Activated CD4-positive, alpha-beta memory T cell treated with anti-CD3 and anti-CD28 coated beads, Interleukin-2, amount 10 ng/mL, durations not matched to agents 7 days and 5 days (primary cell): ENCODE measurements around the gene DIS3L2. TPM values are rescaled to one million over a fixed set of nuclear protein-coding genes. Genes with fewer than 3 reads are reported as not detected.

Experiments
- CTCF ChIA-PET: fragments of 350-600 bp; sonication (Branson Sonifier 250); formaldehyde crosslinking; loops from one replicate; lab custom pipeline; 2021; ENCODE audit warnings: antibody characterized with exemption, inconsistent platforms; lab: Charles Lee
- POLR2A ChIA-PET: fragments of 350-600 bp; sonication (Branson Sonifier 250); formaldehyde crosslinking; loops from one replicate; lab custom pipeline; 2021; ENCODE audit warnings: antibody characterized with exemption; lab: Charles Lee
- DNase-seq: peaks from one replicate; pipeline ENCODE4 v3.0.0-alpha.2; 2020
- H3K27ac Mint-ChIP-seq: one replicate; pipeline ENCODE4 v1.8.0; 2021; ENCODE audit warnings: mild to moderate bottlenecking, mixed read lengths
- H3K27me3 Mint-ChIP-seq: one replicate; pipeline ENCODE4 v1.8.0; 2021; ENCODE audit warnings: mixed read lengths
- H3K36me3 Mint-ChIP-seq: one replicate; pipeline ENCODE4 v1.8.0; 2021; ENCODE audit warnings: low read depth, mixed read lengths
- H3K4me1 Mint-ChIP-seq: one replicate; pipeline ENCODE4 v1.8.0; 2021; ENCODE audit warnings: mixed read lengths
- H3K4me3 Mint-ChIP-seq: one replicate; pipeline ENCODE4 v1.8.0; 2021; ENCODE audit warnings: mild to moderate bottlenecking, mixed read lengths
- H3K9me3 Mint-ChIP-seq: one replicate; pipeline ENCODE4 v1.8.0; 2021; ENCODE audit warnings: mixed read lengths
- total RNA-seq, 2 experiments: library from RNA; stranded (reverse); gene quantifications; one replicate each; pipeline ENCODE4 v1.2.3, GENCODE V29; 2021

Gene DIS3L2
- total RNA-seq, 2 experiments from 2014 or later = 25.8 to 30.6 TPM

DNA sequence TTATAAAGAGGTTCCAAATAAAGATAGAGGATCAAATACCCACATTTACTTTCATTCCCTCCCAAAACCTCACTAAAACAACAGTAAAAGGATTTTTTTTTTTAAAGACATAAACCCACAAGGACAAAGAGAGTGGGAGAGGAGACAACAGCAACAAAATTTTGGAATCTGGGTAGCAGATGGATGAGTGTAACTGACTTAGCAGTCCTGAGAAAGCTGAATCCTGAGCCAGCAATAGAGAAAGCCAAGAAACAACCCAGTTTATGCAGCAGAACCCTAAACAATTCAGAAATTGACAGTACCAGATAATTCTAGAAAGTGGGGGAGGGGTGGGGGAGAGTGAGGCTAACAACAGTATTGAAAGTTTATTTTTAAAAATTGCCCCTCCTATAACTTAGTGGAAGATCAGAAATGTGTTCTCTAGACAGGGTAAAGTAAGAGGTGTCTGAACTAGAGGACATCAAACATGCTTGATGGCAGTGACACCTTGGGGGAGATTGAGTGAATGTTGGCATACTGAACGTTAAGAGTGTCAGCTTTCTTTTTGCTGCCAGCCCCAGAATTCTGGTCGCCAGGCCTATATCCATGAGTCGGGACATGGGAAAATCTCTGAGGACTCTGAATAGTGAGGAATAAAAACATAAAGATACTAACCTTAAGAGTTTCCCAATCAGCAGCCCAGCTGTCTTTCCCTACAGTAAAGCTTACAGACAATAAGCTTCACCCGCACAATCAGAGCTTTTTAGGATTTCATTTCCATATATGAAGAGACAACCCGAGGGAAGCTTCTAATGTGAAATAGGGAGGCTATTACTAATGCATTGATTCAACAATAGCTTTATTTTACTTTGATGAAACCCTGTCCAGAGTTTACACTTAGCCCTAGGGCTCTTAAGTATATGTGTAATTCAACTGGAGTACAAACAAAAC is 289.0 kb downstream of the DIS3L2 start:
- no peak for DNase-seq
- CTCF ChIA-PET = interaction anchor here (1.2 kb wide), 1 partner anchor 42 kb away, joined by 3 read pairs; no protein-coding TSS in a partner anchor
- Mint-ChIP-seq H3K9me3 (no peaks in the 10 kb centered on the region), H3K4me1 (no peaks in the 10 kb centered on the region), H3K36me3 (peaks cover 2% of the 10 kb centered on the region), H3K27me3 (no peaks in the 10 kb centered on the region), H3K27ac (no peak overlapping the region), H3K4me3 (no peak overlapping the region)
- POLR2A ChIA-PET = no interaction called here

- CTCF ChIA-PET = no interaction called here
- Mint-ChIP-seq H3K9me3 (no peaks in the 10 kb centered on the region), H3K27ac (no peak overlapping the region), H3K4me3 (no peak overlapping the region), H3K27me3 (no peaks in the 10 kb centered on the region), H3K4me1 (no peaks in the 10 kb centered on the region), H3K36me3 (peaks cover 2% of the 10 kb centered on the region)
- POLR2A ChIA-PET = interaction anchor here (1.1 kb wide), 1 partner anchor 10 kb away, joined by 3 read pairs; no protein-coding TSS in a partner anchor
- no peak for DNase-seq
Measured at GRCh38 chr2:232255033-232255432, 293.5 kb downstream of the DIS3L2 start.

DNA sequence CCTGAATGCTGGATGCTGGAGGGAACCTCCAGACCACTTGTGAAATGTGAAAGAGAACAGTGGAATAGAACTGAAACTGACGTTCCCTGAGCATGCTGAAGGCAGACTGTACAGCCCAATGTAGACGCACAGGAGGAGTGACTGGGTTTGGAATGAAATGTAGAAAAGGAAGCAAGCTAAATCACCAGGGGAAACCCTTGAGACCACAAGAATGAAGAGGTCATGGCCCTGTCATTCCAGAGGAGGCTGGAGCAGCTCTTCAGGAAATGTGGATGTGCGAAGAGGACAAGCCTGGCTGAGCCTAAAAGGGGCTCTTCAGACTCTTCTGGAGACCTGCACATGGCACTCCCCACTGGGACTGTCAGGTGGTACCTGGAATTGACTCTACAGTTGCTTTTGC is 298.6 kb downstream of the DIS3L2 start:
- ChIA-PET CTCF (no interaction called here), POLR2A (no interaction called here)
- DNase-seq = no peak
- H3K27me3 Mint-ChIP-seq = no peaks in the 10 kb centered on the region
- no peaks in the 10 kb centered on the region for H3K4me1 Mint-ChIP-seq
- H3K9me3 Mint-ChIP-seq = no peaks in the 10 kb centered on the region
- H3K36me3 Mint-ChIP-seq = no peaks in the 10 kb centered on the region
- no peak overlapping the region for H3K4me3 Mint-ChIP-seq
- no peak overlapping the region for H3K27ac Mint-ChIP-seq

DNA sequence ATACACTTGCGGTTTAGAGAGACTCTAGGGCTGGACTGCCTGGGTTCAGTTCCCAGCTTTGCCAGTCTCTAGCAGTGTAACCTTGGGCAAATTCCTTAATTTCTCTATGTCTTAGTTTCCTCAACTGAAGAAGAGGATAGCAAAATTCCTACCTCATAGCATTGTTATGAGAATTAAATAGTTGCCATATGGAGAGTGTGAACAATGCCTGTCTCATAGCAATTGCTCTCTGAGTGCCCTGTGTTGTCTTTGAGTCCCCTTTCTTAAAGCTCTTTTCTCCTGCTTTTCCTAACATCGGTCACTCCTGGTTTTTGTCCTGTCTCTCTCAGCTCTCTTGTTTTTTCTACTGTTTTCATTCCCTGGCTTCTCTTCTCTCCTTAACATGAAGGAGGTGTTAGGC is 300.3 kb downstream of the DIS3L2 start:
- CTCF ChIA-PET = no interaction called here
- POLR2A ChIA-PET = no interaction called here
- Mint-ChIP-seq H3K36me3 (no peaks in the 10 kb centered on the region), H3K27ac (no peak overlapping the region), H3K4me1 (no peaks in the 10 kb centered on the region), H3K9me3 (no peaks in the 10 kb centered on the region), H3K27me3 (no peaks in the 10 kb centered on the region), H3K4me3 (no peak overlapping the region)
- no peak for DNase-seq

DNA sequence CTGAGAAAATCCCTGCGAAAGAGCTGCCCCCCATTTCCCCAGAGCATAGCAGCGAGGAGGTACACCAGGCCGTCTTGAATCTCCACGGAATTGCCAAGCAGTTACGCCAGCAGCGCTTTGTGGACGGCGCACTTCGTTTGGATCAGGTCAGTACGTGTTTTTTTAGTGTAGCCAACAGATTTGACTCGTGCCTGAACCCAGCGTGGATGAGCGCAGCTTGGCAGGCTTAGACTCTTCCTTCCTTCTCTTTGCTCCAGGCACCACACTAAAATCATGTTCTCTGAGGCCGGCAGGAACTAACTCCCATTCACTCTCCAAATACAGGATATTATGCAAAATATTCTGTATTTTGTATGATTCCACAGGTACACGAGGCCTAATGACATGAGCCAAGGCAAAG is 301.8 kb downstream of the DIS3L2 start:
- H3K27me3 Mint-ChIP-seq = no peaks in the 10 kb centered on the region
- ChIA-PET CTCF (interaction anchor here (1.0 kb wide), 1 partner anchor 29 kb away, joined by 4 read pairs; no protein-coding TSS in a partner anchor), POLR2A (no interaction called here)
- H3K4me3 Mint-ChIP-seq = no peak overlapping the region
- H3K36me3 Mint-ChIP-seq = no peaks in the 10 kb centered on the region
- no peaks in the 10 kb centered on the region for H3K4me1 Mint-ChIP-seq
- no peak overlapping the region for H3K27ac Mint-ChIP-seq
- no peak for DNase-seq
- no peaks in the 10 kb centered on the region for H3K9me3 Mint-ChIP-seq

GRCh38 chr2:232264081-232264480 is 302.6 kb downstream of the DIS3L2 start:
- no peaks in the 10 kb centered on the region for H3K27me3 Mint-ChIP-seq
- CTCF ChIA-PET = interaction anchor here (1.0 kb wide), 1 partner anchor 28 kb away, joined by 4 read pairs; no protein-coding TSS in a partner anchor

GRCh38 chr2:232265329-232265728 is 303.8 kb downstream of the DIS3L2 start:
- H3K27ac Mint-ChIP-seq = no peak overlapping the region
- no peaks in the 10 kb centered on the region for H3K27me3 Mint-ChIP-seq
- no peaks in the 10 kb centered on the region for H3K9me3 Mint-ChIP-seq
- no peak for DNase-seq
- ChIA-PET POLR2A (no interaction called here), CTCF (no interaction called here)
- no peak overlapping the region for H3K4me3 Mint-ChIP-seq
- no peaks in the 10 kb centered on the region for H3K4me1 Mint-ChIP-seq
- H3K36me3 Mint-ChIP-seq = no peaks in the 10 kb centered on the region

More at GRCh38 chr2:232264081-232264480, 302.6 kb downstream of the DIS3L2 start:
- no peak for DNase-seq
- Mint-ChIP-seq H3K27ac (no peak overlapping the region), H3K4me3 (no peak overlapping the region), H3K36me3 (no peaks in the 10 kb centered on the region), H3K4me1 (no peaks in the 10 kb centered on the region), H3K9me3 (no peaks in the 10 kb centered on the region)
- POLR2A ChIA-PET = no interaction called here

DNA sequence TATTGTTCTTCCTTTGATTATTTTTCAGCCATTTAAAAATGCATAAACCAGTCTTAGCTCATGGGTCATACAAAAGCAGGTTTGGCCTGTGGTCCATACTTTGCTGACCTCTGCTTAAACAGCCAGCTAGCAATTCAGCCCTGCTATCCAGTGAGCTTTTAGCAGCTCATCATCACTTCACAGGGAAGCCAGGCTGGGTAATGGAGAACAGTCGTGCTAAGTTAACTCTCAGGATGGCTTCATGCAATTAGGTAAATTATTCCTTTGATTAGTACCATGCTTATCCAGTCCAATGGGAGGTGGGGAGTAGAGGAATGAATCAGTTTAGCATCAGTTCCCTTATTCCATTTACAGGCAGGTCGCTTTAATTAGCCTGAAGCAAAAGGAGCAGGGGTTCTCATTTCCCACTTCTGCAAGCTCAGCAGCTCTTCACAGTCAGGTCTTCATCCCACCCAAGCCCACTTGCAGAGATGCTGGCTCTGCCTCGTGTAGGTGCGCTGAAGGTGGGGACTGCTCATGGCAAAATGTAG is 307.2 kb downstream of the DIS3L2 start:
- no peak overlapping the region for H3K4me3 Mint-ChIP-seq

DNA sequence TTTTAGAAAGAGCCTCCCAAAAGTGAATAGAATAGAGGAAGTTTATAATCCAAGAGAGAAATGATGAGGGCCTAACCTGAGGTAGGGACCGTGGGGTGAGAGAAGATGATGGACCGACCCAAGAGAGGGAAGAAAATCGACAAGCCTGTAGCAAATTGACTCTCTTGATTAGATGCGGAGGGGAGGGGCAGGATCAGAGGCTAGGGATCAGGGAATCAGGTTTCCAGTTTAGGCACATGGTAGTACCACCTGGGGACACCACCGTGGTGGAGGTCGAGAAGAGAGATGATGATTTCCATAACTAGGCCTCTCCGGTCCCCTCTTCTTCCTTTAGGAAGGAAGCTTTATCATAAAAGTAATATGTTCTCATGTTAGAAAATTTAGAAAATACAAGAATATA is 308.4 kb downstream of the DIS3L2 start:
- H3K4me3 Mint-ChIP-seq = no peak overlapping the region
- no peaks in the 10 kb centered on the region for H3K4me1 Mint-ChIP-seq
- ChIA-PET CTCF (no interaction called here), POLR2A (no interaction called here)
- DNase-seq = no peak
- H3K9me3 Mint-ChIP-seq = no peaks in the 10 kb centered on the region
- H3K27ac Mint-ChIP-seq = no peak overlapping the region
- H3K36me3 Mint-ChIP-seq = no peaks in the 10 kb centered on the region
- H3K27me3 Mint-ChIP-seq = no peaks in the 10 kb centered on the region

More for the DNA sequence above, 307.2 kb downstream of the DIS3L2 start:
- Mint-ChIP-seq H3K27me3 (no peaks in the 10 kb centered on the region), H3K36me3 (no peaks in the 10 kb centered on the region), H3K27ac (no peak overlapping the region), H3K4me1 (no peaks in the 10 kb centered on the region), H3K9me3 (no peaks in the 10 kb centered on the region)
- ChIA-PET POLR2A (no interaction called here), CTCF (interaction anchor here (0.9 kb wide), 1 partner anchor 24 kb away, joined by 4 read pairs; no protein-coding TSS in a partner anchor)
- no peak for DNase-seq

GRCh38 chr2:232273903-232274643 is 312.6 kb downstream of the DIS3L2 start:
- H3K27ac Mint-ChIP-seq = no peak overlapping the region
- H3K36me3 Mint-ChIP-seq = no peaks in the 10 kb centered on the region
- CTCF ChIA-PET = no interaction called here
- H3K4me1 Mint-ChIP-seq = no peaks in the 10 kb centered on the region
- no peaks in the 10 kb centered on the region for H3K9me3 Mint-ChIP-seq
- H3K27me3 Mint-ChIP-seq = no peaks in the 10 kb centered on the region
- POLR2A ChIA-PET = no interaction called here
- DNase-seq = no peak
- H3K4me3 Mint-ChIP-seq = no peak overlapping the region

- Mint-ChIP-seq H3K27ac (no peak overlapping the region), H3K4me1 (no peaks in the 10 kb centered on the region), H3K4me3 (no peak overlapping the region), H3K27me3 (no peaks in the 10 kb centered on the region), H3K36me3 (peaks cover 2% of the 10 kb centered on the region), H3K9me3 (no peaks in the 10 kb centered on the region)
- ChIA-PET CTCF (no interaction called here), POLR2A (no interaction called here)
- DNase-seq = no peak
Measured at GRCh38 chr2:232275670-232276069, 314.2 kb downstream of the DIS3L2 start.

GRCh38 chr2:232276084-232276732 is 314.7 kb downstream of the DIS3L2 start:
- no peak for DNase-seq
- POLR2A ChIA-PET = no interaction called here
- peaks cover 2% of the 10 kb centered on the region for H3K36me3 Mint-ChIP-seq
- CTCF ChIA-PET = no interaction called here
- no peak overlapping the region for H3K4me3 Mint-ChIP-seq
- H3K27me3 Mint-ChIP-seq = no peaks in the 10 kb centered on the region
- no peaks in the 10 kb centered on the region for H3K4me1 Mint-ChIP-seq
- H3K9me3 Mint-ChIP-seq = no peaks in the 10 kb centered on the region
- H3K27ac Mint-ChIP-seq = no peak overlapping the region
